Measurements from ENCODE around the gene ZNF516.

Gene ZNF516

GRCh38 chr18:76435316-76435989, 59.6 kb downstream of the ZNF516 start:
- DNase-seq: no peak

GRCh38 chr18:76434452-76434851, 60.6 kb downstream of the ZNF516 start:
- no peak for DNase-seq

- DNase-seq: no peak
Measured at GRCh38 chr18:76433788-76434187, 61.3 kb downstream of the ZNF516 start.

- DNase-seq: no peak
Measured at GRCh38 chr18:76432970-76433767, 61.9 kb downstream of the ZNF516 start.

- DNase-seq: no peak
Measured at GRCh38 chr18:76432274-76432755, 62.7 kb downstream of the ZNF516 start.

- DNase-seq: no peak
Measured at GRCh38 chr18:76431437-76432273, 63.4 kb downstream of the ZNF516 start.

GRCh38 chr18:76430636-76431035, 64.4 kb downstream of the ZNF516 start:
- no peak for DNase-seq

- no peak for DNase-seq
Measured at GRCh38 chr18:76429262-76430126, 65.5 kb downstream of the ZNF516 start.

GRCh38 chr18:76428396-76429261, 66.4 kb downstream of the ZNF516 start:
- DNase-seq: no peak

GRCh38 chr18:76426737-76427305, 68.2 kb downstream of the ZNF516 start:
- DNase-seq: no peak

GRCh38 chr18:76425146-76426131, 69.6 kb downstream of the ZNF516 start:
- DNase-seq: no peak

GRCh38 chr18:76422838-76423237, 72.2 kb downstream of the ZNF516 start:
- no peak for DNase-seq

GRCh38 chr18:76422121-76422520, 72.9 kb downstream of the ZNF516 start:
- DNase-seq: no peak

- no peak for DNase-seq
Measured at GRCh38 chr18:76421685-76422078, 73.4 kb downstream of the ZNF516 start.

GRCh38 chr18:76420898-76421684, 74.0 kb downstream of the ZNF516 start:
- no peak for DNase-seq

GRCh38 chr18:76419811-76420210, 75.2 kb downstream of the ZNF516 start:
- DNase-seq: no peak

GRCh38 chr18:76416911-76417310, 78.1 kb downstream of the ZNF516 start:
- no peak for DNase-seq

GRCh38 chr18:76414936-76415621, 80.0 kb downstream of the ZNF516 start:
- DNase-seq: no peak
